ENCODE results near the gene SYAP1. TPM values are rescaled to one million over a fixed set of nuclear protein-coding genes. Genes with fewer than 3 reads are reported as not detected.
"Not testable (repeated sequence)": the region's sequence is repeated elsewhere in the genome, so short reads cannot be mapped to it uniquely, and the experiment has no call there.

SYAP1 gene
- total RNA-seq, 1 donor from 2014 or later = 16.0 TPM

- Histone ChIP-seq H3K27me3 (no peaks in the 10 kb centered on the region), H3K4me1 (peaks cover 27% of the 10 kb centered on the region), H3K27ac (peak overlapping the region; percentile 92), H3K36me3 (no peaks in the 10 kb centered on the region), H3K9me3 (no peaks in the 10 kb centered on the region), H3K4me3 (peak overlapping the region; percentile 91 to 98)
- TF ChIP-seq POLR2AphosphoS5 (IDR thresholded peaks at IDR 0.05; ENCODE audit: insufficient read depth in 1 of 2, low read depth in 1 of 2) (no peak), POLR2A (IDR thresholded peaks at IDR 0.05) (no peak), CTCF (IDR thresholded peaks at IDR 0.05) (no peak)
- intact Hi-C loops (cut with DNase I) = loop anchor here (5.0 to 10.0 kb wide), 2 partner anchors 68 to 156 kb away; partner anchors contain the start of genes RBBP7 and TXLNG
- no peak for DNase-seq (ENCODE audit: extremely low spot score in 2 of 2)
Measured at GRCh38 chrX:16718824-16719333, 533 bp upstream of the SYAP1 start.

- Histone ChIP-seq H3K4me1 (peaks cover 27% of the 10 kb centered on the region), H3K27ac (no peak overlapping the region), H3K4me3 (no peak overlapping the region), H3K9me3 (no peaks in the 10 kb centered on the region), H3K27me3 (no peaks in the 10 kb centered on the region), H3K36me3 (no peaks in the 10 kb centered on the region)
- TF ChIP-seq POLR2A (IDR thresholded peaks at IDR 0.05) (no peak), POLR2AphosphoS5 (IDR thresholded peaks at IDR 0.05; ENCODE audit: insufficient read depth in 1 of 2, low read depth in 1 of 2) (no peak), CTCF (IDR thresholded peaks at IDR 0.05) (no peak)
- no peak for DNase-seq (ENCODE audit: extremely low spot score in 2 of 2)
- intact Hi-C loops (cut with DNase I) = no loop called here
Measured at GRCh38 chrX:16722481-16722880, 3.1 kb downstream of the SYAP1 start.

GRCh38 chrX:16725072-16725471 is 5.7 kb downstream of the SYAP1 start:
- no peak for DNase-seq (ENCODE audit: extremely low spot score in 2 of 2)
- intact Hi-C loops (cut with DNase I) = no loop called here
- no peaks in the 10 kb centered on the region for H3K9me3 ChIP-seq
- peaks cover 25% of the 10 kb centered on the region for H3K4me1 ChIP-seq
- no peaks in the 10 kb centered on the region for H3K36me3 ChIP-seq
- no peak overlapping the region for H3K4me3 ChIP-seq
- TF ChIP-seq POLR2AphosphoS5 (IDR thresholded peaks at IDR 0.05; ENCODE audit: insufficient read depth in 1 of 2, low read depth in 1 of 2) = no peak
- no peak for TF ChIP-seq POLR2A (IDR thresholded peaks at IDR 0.05)
- no peak for TF ChIP-seq CTCF (IDR thresholded peaks at IDR 0.05)
- no peaks in the 10 kb centered on the region for H3K27me3 ChIP-seq
- H3K27ac ChIP-seq = no peak overlapping the region

DNA sequence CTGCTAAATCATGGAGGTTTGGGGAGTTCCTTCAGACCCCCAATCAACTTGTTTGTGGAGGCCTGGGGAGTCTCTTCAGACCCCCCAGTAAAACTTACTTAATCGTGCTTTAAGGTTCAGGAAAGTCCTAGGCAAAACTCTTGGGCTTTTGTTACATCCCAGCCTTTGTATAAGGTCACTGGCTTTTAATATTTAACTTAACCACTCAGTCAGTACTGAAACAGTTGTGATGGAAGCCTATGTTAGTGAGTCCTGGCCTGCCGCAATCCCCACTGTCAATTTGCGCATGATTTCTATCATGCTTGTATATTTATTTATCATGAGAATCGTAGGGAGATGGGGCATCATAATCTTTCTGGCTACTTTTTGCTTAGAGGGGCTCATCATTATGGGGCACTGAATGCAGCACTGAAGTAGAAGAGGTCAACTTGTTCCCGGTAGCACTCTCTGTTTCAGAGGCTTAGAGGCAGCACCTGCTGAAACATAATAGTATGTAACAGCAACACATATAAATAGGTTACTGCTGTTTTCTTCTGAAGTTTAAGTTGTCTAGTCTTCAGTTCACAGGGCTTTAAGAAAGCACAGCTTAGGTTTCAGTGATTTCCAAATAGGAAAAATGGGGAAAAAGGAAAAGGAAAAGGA is 7.1 kb downstream of the SYAP1 start:
- H3K36me3 ChIP-seq; intact Hi-C loops (cut with DNase I); H3K27ac ChIP-seq; DNase-seq (ENCODE audit: extremely low spot score in 2 of 2); H3K27me3 ChIP-seq; H3K4me3 ChIP-seq; H3K9me3 ChIP-seq: not testable (repeated sequence)
- H3K4me1 ChIP-seq = peaks cover 11% of the 10 kb centered on the region

GRCh38 chrX:16727637-16728036 is 8.2 kb downstream of the SYAP1 start:
- H3K36me3 ChIP-seq = no peaks in the 10 kb centered on the region
- H3K27me3 ChIP-seq = no peaks in the 10 kb centered on the region
- TF ChIP-seq POLR2AphosphoS5 (IDR thresholded peaks at IDR 0.05; ENCODE audit: insufficient read depth in 1 of 2, low read depth in 1 of 2) (no peak), CTCF (IDR thresholded peaks at IDR 0.05) (no peak), POLR2A (IDR thresholded peaks at IDR 0.05) (no peak)
- no peak overlapping the region for H3K4me3 ChIP-seq
- intact Hi-C loops (cut with DNase I) = no loop called here
- no peak overlapping the region for H3K27ac ChIP-seq
- no peak for DNase-seq (ENCODE audit: extremely low spot score in 2 of 2)
- peaks cover 5% of the 10 kb centered on the region for H3K4me1 ChIP-seq
- no peaks in the 10 kb centered on the region for H3K9me3 ChIP-seq
